ENCODE data around the gene ARV1.

GRCh38 chr1:231028682-231029081, 49.8 kb downstream of the ARV1 start:
- TF ChIP-seq POLR2AphosphoS5 (IDR thresholded peaks at IDR 0.05; ENCODE audit: insufficient read depth in 1 of 2, low read depth in 1 of 2) (no peak), POLR2A (IDR thresholded peaks at IDR 0.05) (no peak)
- TF ChIP-seq, protein P1, sequence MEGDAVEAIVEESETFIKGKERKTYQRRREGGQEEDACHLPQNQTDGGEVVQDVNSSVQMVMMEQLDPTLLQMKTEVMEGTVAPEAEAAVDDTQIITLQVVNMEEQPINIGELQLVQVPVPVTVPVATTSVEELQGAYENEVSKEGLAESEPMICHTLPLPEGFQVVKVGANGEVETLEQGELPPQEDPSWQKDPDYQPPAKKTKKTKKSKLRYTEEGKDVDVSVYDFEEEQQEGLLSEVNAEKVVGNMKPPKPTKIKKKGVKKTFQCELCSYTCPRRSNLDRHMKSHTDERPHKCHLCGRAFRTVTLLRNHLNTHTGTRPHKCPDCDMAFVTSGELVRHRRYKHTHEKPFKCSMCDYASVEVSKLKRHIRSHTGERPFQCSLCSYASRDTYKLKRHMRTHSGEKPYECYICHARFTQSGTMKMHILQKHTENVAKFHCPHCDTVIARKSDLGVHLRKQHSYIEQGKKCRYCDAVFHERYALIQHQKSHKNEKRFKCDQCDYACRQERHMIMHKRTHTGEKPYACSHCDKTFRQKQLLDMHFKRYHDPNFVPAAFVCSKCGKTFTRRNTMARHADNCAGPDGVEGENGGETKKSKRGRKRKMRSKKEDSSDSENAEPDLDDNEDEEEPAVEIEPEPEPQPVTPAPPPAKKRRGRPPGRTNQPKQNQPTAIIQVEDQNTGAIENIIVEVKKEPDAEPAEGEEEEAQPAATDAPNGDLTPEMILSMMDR (IDR thresholded peaks at IDR 0.05), result no peak

Measured in vagina (tissue), 2 donors.